ENCODE measurements around the gene GYS1. TPM values are rescaled to one million over a fixed set of nuclear protein-coding genes. Genes with fewer than 3 reads are reported as not detected.

GYS1 gene
- total RNA-seq, 2 donors from 2014 or later = 66.4 to 95.7 TPM

GRCh38 chr19:48968179-48968661 is 24.9 kb downstream of the GYS1 start:
- DNase-seq (no peak), ATAC-seq (no peak)
- intact Hi-C loops (cut with DNase I) = loop anchor here (5.0 to 10.0 kb wide), 2 partner anchors 91 to 93 kb away; partner anchors contain the start of gene PPP1R15A (in 1 of the 2)

- DNase-seq = peak; percentile 58
- intact Hi-C loops (cut with DNase I) = loop anchor here (5.0 to 10.0 kb wide), 2 partner anchors 90 to 93 kb away; partner anchors contain the start of gene PPP1R15A (in 1 of the 2)
- peak in 1 of 2 donors; percentile 0 for ATAC-seq
Observed at GRCh38 chr19:48967346-48968178, 25.5 kb downstream of the GYS1 start.

GRCh38 chr19:48966541-48967345 is 26.4 kb downstream of the GYS1 start:
- ATAC-seq (no peak), DNase-seq (no peak)
- intact Hi-C loops (cut with DNase I) = loop anchor here (5.0 to 10.0 kb wide), 2 partner anchors 89 to 92 kb away; partner anchors contain the start of gene PPP1R15A (in 1 of the 2)

GRCh38 chr19:48965806-48966540 is 27.1 kb downstream of the GYS1 start:
- peak; percentile 92 for DNase-seq
- peak; percentile 50 to 67 for ATAC-seq
- intact Hi-C loops (cut with DNase I) = loop anchor here (5.0 to 10.0 kb wide), 2 partner anchors 89 to 91 kb away; partner anchors contain the start of gene PPP1R15A (in 1 of the 2)

GRCh38 chr19:48965040-48965805 is 27.9 kb downstream of the GYS1 start, which contains the start of gene FTL:
TSS of gene FTL (plus strand) at chr19:48965309. CDS start at chr19:48965508, 199 bp downstream.
- peak; percentile 98 for DNase-seq
- intact Hi-C loops (cut with DNase I) = loop anchor here (5.0 to 10.0 kb wide), 2 partner anchors 88 to 90 kb away; partner anchors contain the start of gene PPP1R15A (in 1 of the 2)
- ATAC-seq = peak; percentile 89 to 90

- intact Hi-C loops (cut with DNase I) = loop anchor here (5.0 to 10.0 kb wide), 2 partner anchors 87 to 90 kb away; partner anchors contain the start of gene PPP1R15A (in 1 of the 2)
- no peak for DNase-seq
- ATAC-seq = no peak
Observed at GRCh38 chr19:48964205-48965039, 28.7 kb downstream of the GYS1 start.

- DNase-seq (peak; percentile 84), ATAC-seq (peak; percentile 14 to 23)
- intact Hi-C loops (cut with DNase I) = loop anchor here in 1 of 2 donors (10.0 kb wide), 1 partner anchor 89 kb away; the partner anchor contains the start of gene PPP1R15A
Observed at GRCh38 chr19:48963371-48964204, 29.5 kb downstream of the GYS1 start.

DNA sequence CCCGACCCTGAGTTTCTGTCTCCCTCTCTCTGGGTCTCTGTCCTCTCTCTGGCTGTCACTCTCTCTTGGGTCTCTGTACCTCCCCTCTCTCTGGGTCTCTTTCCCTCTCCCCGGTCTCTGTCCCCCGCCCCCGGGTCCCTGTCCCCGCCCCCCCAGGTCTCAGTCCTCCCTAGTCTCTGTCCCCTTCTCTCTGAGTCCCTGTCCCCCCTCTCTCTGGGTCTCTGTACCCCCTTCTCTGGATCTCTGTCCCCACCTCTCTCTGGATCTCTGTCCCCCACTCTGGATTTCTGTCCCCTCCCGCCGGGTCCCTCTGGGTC is 30.3 kb downstream of the GYS1 start:
- DNase-seq = no peak
- intact Hi-C loops (cut with DNase I) = loop anchor here in 1 of 2 donors (10.0 kb wide), 1 partner anchor 88 kb away; the partner anchor contains the start of gene PPP1R15A
- no peak for ATAC-seq

- intact Hi-C loops (cut with DNase I) = loop anchor here in 1 of 2 donors (10.0 kb wide), 1 partner anchor 87 kb away; the partner anchor contains the start of gene PPP1R15A
- DNase-seq (peak; percentile 64), ATAC-seq (no peak)
Observed at GRCh38 chr19:48962029-48962848, 30.9 kb downstream of the GYS1 start.

DNA sequence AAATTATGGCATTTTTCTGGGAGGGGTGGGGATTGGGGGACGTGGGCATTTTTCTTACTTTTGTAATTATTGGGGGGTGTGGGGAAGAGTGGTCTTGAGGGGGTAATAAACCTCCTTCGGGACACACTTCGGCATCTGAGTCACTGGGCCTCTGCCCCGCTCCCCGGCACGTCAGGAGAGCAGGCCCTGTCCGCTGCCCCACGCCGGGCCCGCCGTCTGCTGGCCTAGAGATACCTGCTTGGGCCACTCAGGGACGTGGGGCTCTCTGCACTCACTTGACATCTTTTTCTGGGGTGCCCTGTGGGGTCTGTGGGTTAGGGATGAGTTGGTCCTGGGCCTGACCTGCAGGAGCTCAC is 31.5 kb downstream of the GYS1 start:
- no peak for DNase-seq

GRCh38 chr19:48961051-48961649 is 32.0 kb downstream of the GYS1 start:
- no peak for ATAC-seq
- no peak for DNase-seq
- intact Hi-C loops (cut with DNase I) = loop anchor here in 1 of 2 donors (10.0 kb wide), 1 partner anchor 86 kb away; the partner anchor contains the start of gene PPP1R15A

More for the DNA sequence above, 31.5 kb downstream of the GYS1 start:
- intact Hi-C loops (cut with DNase I) = loop anchor here in 1 of 2 donors (10.0 kb wide), 1 partner anchor 87 kb away; the partner anchor contains the start of gene PPP1R15A
- ATAC-seq = no peak

DNA sequence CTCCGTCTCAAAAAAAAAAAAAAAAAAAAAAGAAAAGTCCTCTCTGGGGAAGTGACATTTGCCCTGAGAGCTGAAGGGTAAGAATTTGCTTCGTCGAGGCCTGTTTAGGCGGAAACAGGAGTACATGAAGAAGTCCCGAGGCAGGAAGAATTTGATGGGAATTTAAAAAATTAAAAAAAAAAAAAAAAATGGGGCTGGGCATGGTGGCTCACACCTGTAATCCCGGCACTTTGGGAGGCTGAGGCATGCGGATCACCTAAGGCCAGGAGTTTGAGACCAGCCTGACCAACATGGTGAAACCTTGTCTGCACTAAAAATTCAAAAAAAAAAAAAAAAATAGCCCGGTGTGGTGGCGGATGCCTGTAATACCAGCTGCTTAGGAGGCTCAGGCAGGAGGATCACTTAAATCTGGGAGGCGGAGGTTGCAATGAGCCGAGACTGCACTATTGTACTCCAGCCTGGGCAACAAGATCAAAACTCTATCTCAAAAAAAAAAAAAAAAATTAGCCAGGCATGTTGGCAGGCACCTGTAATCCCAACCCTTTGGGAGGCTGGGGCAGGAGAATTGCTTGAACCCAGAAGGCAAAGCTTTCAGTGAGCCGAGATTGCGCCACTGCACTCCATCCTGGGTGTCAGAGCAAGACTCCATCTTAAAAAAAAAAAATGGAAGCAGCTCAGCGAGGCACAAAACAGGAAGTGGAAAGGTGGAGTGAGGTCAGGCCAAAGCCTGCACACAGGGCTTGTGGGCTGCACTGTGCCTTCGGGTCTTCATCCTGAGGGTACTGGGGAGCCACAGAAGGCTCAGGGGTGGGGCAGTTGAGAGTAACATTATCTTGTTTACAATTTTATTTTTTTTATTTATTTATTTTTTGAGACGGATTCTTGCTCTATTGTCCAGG is 33.5 kb downstream of the GYS1 start:
- no peak for ATAC-seq
- intact Hi-C loops (cut with DNase I) = loop anchor here (10.0 kb wide), 2 partner anchors 55 to 85 kb away; partner anchors contain the start of genes NUCB1 (in 1 of the 2) and PPP1R15A (in 1 of the 2)
- DNase-seq = no peak

GRCh38 chr19:48958006-48958405 is 35.1 kb downstream of the GYS1 start:
- intact Hi-C loops (cut with DNase I) = loop anchor here in 1 of 2 donors (10.0 kb wide), 1 partner anchor 53 kb away; the partner anchor contains the start of gene NUCB1
- ATAC-seq = no peak
- no peak for DNase-seq

All from left cardiac atrium (tissue), 4 donors.